CD8-positive, alpha-beta memory T cell (primary cell): ENCODE results near the gene BATF. TPM values are rescaled to one million over a fixed set of nuclear protein-coding genes. Genes with fewer than 3 reads are reported as not detected.

Experiments
- CTCF ChIA-PET: fragments of 350-600 bp; sonication (Branson Sonifier 250); formaldehyde crosslinking; loops from one replicate; lab custom pipeline; 2021; ENCODE audit warnings: antibody characterized with exemption; lab: Charles Lee
- POLR2A ChIA-PET: fragments of 350-600 bp; sonication (Branson Sonifier 250); formaldehyde crosslinking; loops from one replicate; lab custom pipeline; 2021; ENCODE audit warnings: antibody characterized with exemption; lab: Charles Lee
- DNase-seq, 5 donors: peaks; one replicate each; pipeline versions ENCODE4 v3.0.0 to v3.0.0-alpha.2; 2020 to 2022; ENCODE audit warnings: mixed read lengths in 1 of 5
- H3K27ac ChIP-seq: one replicate; pipeline ENCODE4 v1.7.0; 2013; ENCODE audit warnings: low read depth, mild to moderate bottlenecking, low read length, moderate library complexity
- H3K27me3 ChIP-seq: 2 replicates; pipeline ENCODE4 v1.7.0; 2013; ENCODE audit warnings: low read length, mild to moderate bottlenecking; ENCODE audit not compliant: insufficient read depth, poor library complexity, severe bottlenecking
- H3K36me3 ChIP-seq: 2 replicates; pipeline ENCODE4 v1.7.0; 2013; ENCODE audit warnings: mild to moderate bottlenecking, low read length, moderate library complexity; ENCODE audit not compliant: insufficient read depth
- H3K4me1 ChIP-seq: 2 replicates; pipeline ENCODE4 v1.7.0; 2013; ENCODE audit warnings: mild to moderate bottlenecking, low read length, moderate library complexity; ENCODE audit not compliant: insufficient read depth
- H3K4me3 ChIP-seq: 2 replicates; pipeline ENCODE4 v1.7.0; 2013; ENCODE audit warnings: mild to moderate bottlenecking, low read length
- H3K9me3 ChIP-seq: 2 replicates; pipeline ENCODE4 v1.7.0; 2013; ENCODE audit warnings: mild to moderate bottlenecking, low read length
- H3K27ac Mint-ChIP-seq, 8 donors: one replicate each; pipeline ENCODE4 v1.8.0; 2020 to 2021; ENCODE audit warnings: mixed read lengths in 8 of 8, mild to moderate bottlenecking in 6 of 8, inconsistent platforms in 3 of 8, moderate library complexity in 3 of 8
- H3K27me3 Mint-ChIP-seq, 2 donors: one replicate each; pipeline ENCODE4 v1.8.0; 2020 to 2021; ENCODE audit warnings: mixed read lengths in 2 of 2, mild to moderate bottlenecking in 1 of 2, moderate library complexity in 1 of 2
- H3K36me3 Mint-ChIP-seq, 3 donors: one replicate each; pipeline ENCODE4 v1.8.0; 2020 to 2021; ENCODE audit warnings: mixed read lengths in 3 of 3, inconsistent platforms in 1 of 3, mild to moderate bottlenecking in 1 of 3
- H3K4me1 Mint-ChIP-seq, 3 donors: one replicate each; pipeline ENCODE4 v1.8.0; 2020 to 2021; ENCODE audit warnings: mixed read lengths in 3 of 3, inconsistent platforms in 1 of 3, mild to moderate bottlenecking in 1 of 3
- H3K4me3 Mint-ChIP-seq, 7 donors: one replicate each; pipeline ENCODE4 v1.8.0; 2020 to 2021; ENCODE audit warnings: mixed read lengths in 7 of 7, mild to moderate bottlenecking in 6 of 7, moderate library complexity in 4 of 7, inconsistent platforms in 2 of 7
- H3K9me3 Mint-ChIP-seq, 5 donors: one replicate each; pipeline ENCODE4 v1.8.0; 2020 to 2022; ENCODE audit warnings: mixed read lengths in 5 of 5, mild to moderate bottlenecking in 3 of 5, moderate library complexity in 2 of 5, inconsistent platforms in 1 of 5
- polyA plus RNA-seq: library from polyadenylated mRNA; unstranded; fragments of 300-500 nt; fragmentation: Illumina TruSeq; gene quantifications from one replicate; pipeline ENCODE4 v1.2.3, GENCODE V29; 2021
- total RNA-seq, 2 experiments: library from RNA; stranded (reverse); gene quantifications; one replicate each; pipeline ENCODE4 v1.2.3, GENCODE V29; 2021

BATF gene
- total and polyA plus RNA-seq, 3 experiments from 2014 or later, result 60.4 to 172 (median 165) TPM

GRCh38 chr14:75577090-75577489 lies 54.8 kb downstream of the BATF start:
- Mint-ChIP-seq H3K36me3 (peaks cover 0 to 5% (median 0%) of the 10 kb centered on the region in 3 donors), H3K27ac (peak overlapping the region in 1 of 8 donors; percentile 86), H3K4me1 (peaks cover 9 to 20% (median 9%) of the 10 kb centered on the region in 3 donors), H3K4me3 (peak overlapping the region; percentile 89 to 99 (median 95)), H3K9me3 (no peaks in the 10 kb centered on the region), H3K27me3 (no peaks in the 10 kb centered on the region)
- no peak overlapping the region for H3K4me3 ChIP-seq
- CTCF ChIA-PET, result interaction anchor here (0.8 to 9.1 kb wide), 28 partner anchors 10 to 775 kb away, joined by 3 to 178 read pairs (median 4); partner anchors contain the start of genes BATF, ERG28, IFT43 and TGFB3
- POLR2A ChIA-PET, result interaction anchor here (1.0 to 1.4 kb wide), 2 partner anchors 77 to 406 kb away, joined by 3 to 8 read pairs; no protein-coding TSS in a partner anchor
- no peaks in the 10 kb centered on the region for H3K27me3 ChIP-seq
- no peak overlapping the region for H3K27ac ChIP-seq
- no peaks in the 10 kb centered on the region for H3K36me3 ChIP-seq
- H3K4me1 ChIP-seq, result peaks cover 9% of the 10 kb centered on the region
- no peak for DNase-seq
- no peaks in the 10 kb centered on the region for H3K9me3 ChIP-seq

GRCh38 chr14:75577729-75578101 lies 55.4 kb downstream of the BATF start:
- peak; percentile 52 to 78 (median 54) for DNase-seq
- peak overlapping the region; percentile 66 for H3K4me3 ChIP-seq
- Mint-ChIP-seq H3K27ac (peak overlapping the region; percentile 5 to 96 (median 88)), H3K36me3 (peaks cover 0 to 5% (median 0%) of the 10 kb centered on the region in 3 donors), H3K4me3 (peak overlapping the region; percentile 89 to 99 (median 95)), H3K9me3 (no peaks in the 10 kb centered on the region), H3K27me3 (no peaks in the 10 kb centered on the region), H3K4me1 (peaks cover 9 to 20% (median 9%) of the 10 kb centered on the region in 3 donors)
- no peaks in the 10 kb centered on the region for H3K9me3 ChIP-seq
- peak overlapping the region; percentile 21 for H3K27ac ChIP-seq
- ChIA-PET CTCF (interaction anchor here (0.6 to 9.1 kb wide), 32 partner anchors 10 to 775 kb away, joined by 3 to 178 read pairs (median 4); partner anchors contain the start of genes BATF, ERG28, IFT43 and TGFB3), POLR2A (interaction anchor here (1.0 to 1.4 kb wide), 2 partner anchors 77 to 405 kb away, joined by 3 to 8 read pairs; no protein-coding TSS in a partner anchor)
- peaks cover 9% of the 10 kb centered on the region for H3K4me1 ChIP-seq
- H3K27me3 ChIP-seq, result no peaks in the 10 kb centered on the region
- H3K36me3 ChIP-seq, result no peaks in the 10 kb centered on the region

GRCh38 chr14:75578102-75578785 lies 56.0 kb downstream of the BATF start, which contains the start of gene FLVCR2:
Gene FLVCR2, plus strand, starts transcription at chr14:75578620. Its CDS starts 353 bp downstream, at chr14:75578973.
- peak within 1 kb of the TSS; percentile 21 for H3K27ac ChIP-seq
- H3K36me3 ChIP-seq, result no peaks in the 10 kb centered on the region
- ChIA-PET CTCF (interaction anchor here (0.6 to 9.1 kb wide), 26 partner anchors 9 to 447 kb away, joined by 3 to 178 read pairs (median 4); partner anchors contain the start of genes BATF, ERG28, IFT43 and TGFB3), POLR2A (interaction anchor here (1.0 to 1.4 kb wide), 2 partner anchors 76 to 404 kb away, joined by 3 to 8 read pairs; no protein-coding TSS in a partner anchor)
- H3K27me3 ChIP-seq, result no peaks in the 10 kb centered on the region
- H3K4me3 Mint-ChIP-seq, result peak within 1 kb of the TSS; percentile 89 to 99 (median 95)
- H3K4me1 Mint-ChIP-seq, result peaks cover 9 to 20% (median 9%) of the 10 kb centered on the region in 3 donors
- peaks cover 9% of the 10 kb centered on the region for H3K4me1 ChIP-seq
- peak within 1 kb of the TSS; percentile 66 for H3K4me3 ChIP-seq
- peak within 1 kb of the TSS; percentile 5 to 96 (median 88) for H3K27ac Mint-ChIP-seq
- H3K27me3 Mint-ChIP-seq, result no peaks in the 10 kb centered on the region
- peaks cover 0 to 5% (median 0%) of the 10 kb centered on the region in 3 donors for H3K36me3 Mint-ChIP-seq
- DNase-seq, result peak; percentile 34 to 74 (median 48)
- H3K9me3 ChIP-seq, result no peaks in the 10 kb centered on the region
- no peaks in the 10 kb centered on the region for H3K9me3 Mint-ChIP-seq

GRCh38 chr14:75578786-75579337 lies 56.6 kb downstream of the BATF start:
- Histone ChIP-seq H3K4me1 (peaks cover 9% of the 10 kb centered on the region), H3K27me3 (no peaks in the 10 kb centered on the region), H3K36me3 (no peaks in the 10 kb centered on the region), H3K27ac (no peak overlapping the region), H3K9me3 (no peaks in the 10 kb centered on the region), H3K4me3 (peak overlapping the region; percentile 66)
- POLR2A ChIA-PET, result no interaction called here
- H3K4me3 Mint-ChIP-seq, result peak overlapping the region; percentile 89 to 99 (median 95)
- peaks cover 9 to 20% (median 9%) of the 10 kb centered on the region in 3 donors for H3K4me1 Mint-ChIP-seq
- no peak for DNase-seq
- H3K9me3 Mint-ChIP-seq, result no peaks in the 10 kb centered on the region
- no peaks in the 10 kb centered on the region for H3K27me3 Mint-ChIP-seq
- peak overlapping the region in 2 of 8 donors; percentile 8 to 39 for H3K27ac Mint-ChIP-seq
- CTCF ChIA-PET, result interaction anchor here (1.0 to 9.1 kb wide), 5 partner anchors 13 to 78 kb away, joined by 4 to 178 read pairs (median 7); partner anchors contain the start of genes ERG28 and TTLL5
- peaks cover 0 to 5% (median 0%) of the 10 kb centered on the region in 3 donors for H3K36me3 Mint-ChIP-seq

GRCh38 chr14:75579338-75579864 lies 57.1 kb downstream of the BATF start:
- Mint-ChIP-seq H3K27me3 (no peaks in the 10 kb centered on the region), H3K27ac (peak overlapping the region in 2 of 8 donors; percentile 34 to 36), H3K4me1 (peaks cover 9 to 20% (median 9%) of the 10 kb centered on the region in 3 donors), H3K4me3 (peak overlapping the region; percentile 89 to 99 (median 95)), H3K36me3 (peaks cover 0 to 5% (median 0%) of the 10 kb centered on the region in 3 donors), H3K9me3 (no peaks in the 10 kb centered on the region)
- Histone ChIP-seq H3K27ac (no peak overlapping the region), H3K4me3 (no peak overlapping the region), H3K9me3 (no peaks in the 10 kb centered on the region), H3K27me3 (no peaks in the 10 kb centered on the region), H3K36me3 (no peaks in the 10 kb centered on the region), H3K4me1 (peaks cover 9% of the 10 kb centered on the region)
- POLR2A ChIA-PET, result no interaction called here
- CTCF ChIA-PET, result interaction anchor here (9.1 kb wide), 1 partner anchor 77 kb away, joined by 178 read pairs; the partner anchor contains the start of genes ERG28 and TTLL5
- DNase-seq, result no peak

GRCh38 chr14:75579882-75580281 lies 57.6 kb downstream of the BATF start:
- POLR2A ChIA-PET, result no interaction called here
- no peak overlapping the region for H3K27ac ChIP-seq
- peak overlapping the region; percentile 89 to 99 (median 95) for H3K4me3 Mint-ChIP-seq
- no peaks in the 10 kb centered on the region for H3K9me3 ChIP-seq
- peaks cover 0 to 5% (median 0%) of the 10 kb centered on the region in 3 donors for H3K36me3 Mint-ChIP-seq
- no peaks in the 10 kb centered on the region for H3K9me3 Mint-ChIP-seq
- peaks cover 9% of the 10 kb centered on the region for H3K4me1 ChIP-seq
- H3K4me3 ChIP-seq, result no peak overlapping the region
- no peaks in the 10 kb centered on the region for H3K27me3 ChIP-seq
- H3K36me3 ChIP-seq, result no peaks in the 10 kb centered on the region
- CTCF ChIA-PET, result interaction anchor here (9.1 kb wide), 1 partner anchor 77 kb away, joined by 178 read pairs; the partner anchor contains the start of genes ERG28 and TTLL5
- H3K27ac Mint-ChIP-seq, result no peak overlapping the region
- H3K4me1 Mint-ChIP-seq, result peaks cover 9 to 20% (median 9%) of the 10 kb centered on the region in 3 donors
- no peaks in the 10 kb centered on the region for H3K27me3 Mint-ChIP-seq
- DNase-seq, result no peak

- no peaks in the 10 kb centered on the region for H3K4me1 Mint-ChIP-seq
- no peaks in the 10 kb centered on the region for H3K4me1 ChIP-seq
- H3K9me3 Mint-ChIP-seq, result no peaks in the 10 kb centered on the region
- H3K4me3 ChIP-seq, result no peak overlapping the region
- ChIA-PET POLR2A (no interaction called here), CTCF (interaction anchor here (0.7 kb wide), 1 partner anchor 9 kb away, joined by 3 read pairs; no protein-coding TSS in a partner anchor)
- no peak overlapping the region for H3K27ac Mint-ChIP-seq
- DNase-seq, result no peak
- H3K36me3 ChIP-seq, result no peaks in the 10 kb centered on the region
- peaks cover 0 to 5% of the 10 kb centered on the region in 2 donors for H3K27me3 Mint-ChIP-seq
- no peaks in the 10 kb centered on the region for H3K27me3 ChIP-seq
- no peaks in the 10 kb centered on the region for H3K36me3 Mint-ChIP-seq
- no peaks in the 10 kb centered on the region for H3K9me3 ChIP-seq
- H3K27ac ChIP-seq, result no peak overlapping the region
- no peak overlapping the region for H3K4me3 Mint-ChIP-seq
These were observed 65.1 kb downstream of the BATF start for GRCh38 chr14:75587388-75587787.
